ENCODE data around the gene MIPEP. TPM values are rescaled to one million over a fixed set of nuclear protein-coding genes. Genes with fewer than 3 reads are reported as not detected.

MIPEP gene
- total and polyA plus RNA-seq, 2 donors (not counting 1 experiment from before 2014, with no cell fraction given) = 90.0 to 92.5 TPM

DNA sequence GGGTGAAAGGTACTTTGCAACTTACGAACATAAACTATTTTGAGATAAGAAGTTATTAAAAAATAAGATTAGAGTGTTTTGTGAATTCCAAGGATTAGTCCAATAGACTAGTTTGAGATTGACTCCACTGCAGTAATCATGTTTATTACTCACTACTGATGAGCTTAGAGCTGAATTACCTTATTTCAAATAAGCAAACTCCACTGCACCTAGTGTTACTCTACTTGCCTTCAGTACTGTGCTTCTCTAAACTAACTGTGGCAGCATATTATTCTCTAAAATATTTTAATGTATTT, 111.7 kb downstream of the MIPEP start:
- H3K4me2 ChIP-seq (ENCODE audit: extremely low read depth, insufficient read depth, low read length) = no peak overlapping the region
- H3K4me1 ChIP-seq (ENCODE audit: control insufficient read depth, extremely low read depth, insufficient read depth, low read length) = peaks cover 10% of the 10 kb centered on the region
- no peaks in the 10 kb centered on the region for H3K27me3 ChIP-seq (ENCODE audit: control insufficient read depth, insufficient read depth, low read length)
- H3K27ac ChIP-seq (ENCODE audit: insufficient read depth, low read length) = no peak overlapping the region
- no peak overlapping the region for H3K4me3 ChIP-seq (replicated peaks in 1 of 4; ENCODE audit: control extremely low read depth in 1 of 4, insufficient read depth in 1 of 4, low read depth in 3 of 4, low read length in 4 of 4)
- no peaks in the 10 kb centered on the region for H4K20me1 ChIP-seq (ENCODE audit: control insufficient read depth, extremely low read depth, insufficient read depth, low read length)
- H3K9ac ChIP-seq (ENCODE audit: insufficient read depth, low read length) = no peak overlapping the region
- H2AFZ ChIP-seq (ENCODE audit: low read length) = no peak overlapping the region
- no peaks in the 10 kb centered on the region for H3K36me3 ChIP-seq (ENCODE audit: control insufficient read depth, insufficient read depth, low read length)
- no peak for DNase-seq (ENCODE audit: low read depth in 2 of 2)
- H3K79me2 ChIP-seq (ENCODE audit: control insufficient read depth, insufficient read depth, low read length) = no peaks in the 10 kb centered on the region
- no peaks in the 10 kb centered on the region for H3K9me3 ChIP-seq (ENCODE audit: control insufficient read depth, insufficient read depth, low read depth, low read length)
- TF ChIP-seq, protein P1, sequence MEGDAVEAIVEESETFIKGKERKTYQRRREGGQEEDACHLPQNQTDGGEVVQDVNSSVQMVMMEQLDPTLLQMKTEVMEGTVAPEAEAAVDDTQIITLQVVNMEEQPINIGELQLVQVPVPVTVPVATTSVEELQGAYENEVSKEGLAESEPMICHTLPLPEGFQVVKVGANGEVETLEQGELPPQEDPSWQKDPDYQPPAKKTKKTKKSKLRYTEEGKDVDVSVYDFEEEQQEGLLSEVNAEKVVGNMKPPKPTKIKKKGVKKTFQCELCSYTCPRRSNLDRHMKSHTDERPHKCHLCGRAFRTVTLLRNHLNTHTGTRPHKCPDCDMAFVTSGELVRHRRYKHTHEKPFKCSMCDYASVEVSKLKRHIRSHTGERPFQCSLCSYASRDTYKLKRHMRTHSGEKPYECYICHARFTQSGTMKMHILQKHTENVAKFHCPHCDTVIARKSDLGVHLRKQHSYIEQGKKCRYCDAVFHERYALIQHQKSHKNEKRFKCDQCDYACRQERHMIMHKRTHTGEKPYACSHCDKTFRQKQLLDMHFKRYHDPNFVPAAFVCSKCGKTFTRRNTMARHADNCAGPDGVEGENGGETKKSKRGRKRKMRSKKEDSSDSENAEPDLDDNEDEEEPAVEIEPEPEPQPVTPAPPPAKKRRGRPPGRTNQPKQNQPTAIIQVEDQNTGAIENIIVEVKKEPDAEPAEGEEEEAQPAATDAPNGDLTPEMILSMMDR (conservative IDR thresholded peaks at IDR 0.05 in 1 of 2, IDR thresholded peaks at IDR 0.05 in 1 of 2; ENCODE audit: low read depth in 1 of 2, low read length in 2 of 2) = no peak
- TF ChIP-seq EZH2 (IDR thresholded peaks at IDR 0.05; ENCODE audit: low read length, missing control alignments) = no peak

DNA sequence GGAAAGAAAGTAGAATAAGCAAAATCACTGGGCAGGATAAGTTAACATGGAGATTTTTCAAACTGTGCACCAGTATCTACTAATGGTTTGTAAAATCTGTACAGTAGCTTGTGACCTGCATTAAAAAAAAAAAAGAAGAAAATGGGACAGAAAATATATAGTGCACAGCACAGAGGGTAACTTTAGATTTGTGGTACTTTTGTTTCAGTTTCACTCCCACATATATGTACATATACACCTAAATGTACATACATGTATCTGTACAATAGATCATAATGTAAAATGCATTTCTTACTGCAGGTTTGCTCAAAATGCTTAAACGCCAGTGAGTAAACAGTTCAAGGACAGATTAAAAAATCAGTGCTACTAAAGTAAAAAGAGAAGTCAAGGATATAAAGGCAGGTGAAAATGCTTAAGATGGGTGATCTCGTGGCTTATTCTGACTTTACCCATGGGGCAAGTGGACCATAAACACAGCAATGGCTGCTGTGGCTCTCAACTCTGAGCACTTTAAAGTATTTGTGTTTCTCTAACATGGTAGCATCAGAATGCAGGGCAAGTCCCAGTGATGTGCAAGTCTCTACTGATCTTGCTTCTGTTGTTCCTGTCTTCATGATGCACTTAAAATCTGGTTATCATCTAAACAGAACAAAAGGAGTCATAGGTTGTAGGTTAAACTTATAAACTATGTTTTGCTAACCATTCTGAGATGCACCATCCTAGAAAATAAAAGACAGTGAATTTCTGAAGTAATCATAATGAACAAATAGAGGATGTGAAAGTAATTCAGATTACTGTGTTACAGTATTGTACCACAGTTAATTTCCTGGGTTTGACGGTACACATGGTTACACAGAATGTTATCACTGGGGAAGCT, 112.3 kb downstream of the MIPEP start:
- Histone ChIP-seq H4K20me1 (ENCODE audit: control insufficient read depth, extremely low read depth, insufficient read depth, low read length) (no peaks in the 10 kb centered on the region), H3K4me1 (ENCODE audit: control insufficient read depth, extremely low read depth, insufficient read depth, low read length) (peaks cover 13% of the 10 kb centered on the region), H2AFZ (ENCODE audit: low read length) (no peak overlapping the region), H3K4me2 (ENCODE audit: extremely low read depth, insufficient read depth, low read length) (no peak overlapping the region), H3K4me3 (replicated peaks in 1 of 4; ENCODE audit: control extremely low read depth in 1 of 4, insufficient read depth in 1 of 4, low read depth in 3 of 4, low read length in 4 of 4) (no peak overlapping the region), H3K36me3 (ENCODE audit: control insufficient read depth, insufficient read depth, low read length) (no peaks in the 10 kb centered on the region), H3K27me3 (ENCODE audit: control insufficient read depth, insufficient read depth, low read length) (no peaks in the 10 kb centered on the region), H3K79me2 (ENCODE audit: control insufficient read depth, insufficient read depth, low read length) (no peaks in the 10 kb centered on the region), H3K9me3 (ENCODE audit: control insufficient read depth, insufficient read depth, low read depth, low read length) (no peaks in the 10 kb centered on the region), H3K27ac (ENCODE audit: insufficient read depth, low read length) (no peak overlapping the region), H3K9ac (ENCODE audit: insufficient read depth, low read length) (no peak overlapping the region)
- TF ChIP-seq EZH2 (IDR thresholded peaks at IDR 0.05; ENCODE audit: low read length, missing control alignments) = no peak
- TF ChIP-seq, protein P1 (conservative IDR thresholded peaks at IDR 0.05 in 1 of 2, IDR thresholded peaks at IDR 0.05 in 1 of 2; ENCODE audit: low read depth in 1 of 2, low read length in 2 of 2) = no peak
- DNase-seq (ENCODE audit: low read depth in 2 of 2) = no peak

DNA sequence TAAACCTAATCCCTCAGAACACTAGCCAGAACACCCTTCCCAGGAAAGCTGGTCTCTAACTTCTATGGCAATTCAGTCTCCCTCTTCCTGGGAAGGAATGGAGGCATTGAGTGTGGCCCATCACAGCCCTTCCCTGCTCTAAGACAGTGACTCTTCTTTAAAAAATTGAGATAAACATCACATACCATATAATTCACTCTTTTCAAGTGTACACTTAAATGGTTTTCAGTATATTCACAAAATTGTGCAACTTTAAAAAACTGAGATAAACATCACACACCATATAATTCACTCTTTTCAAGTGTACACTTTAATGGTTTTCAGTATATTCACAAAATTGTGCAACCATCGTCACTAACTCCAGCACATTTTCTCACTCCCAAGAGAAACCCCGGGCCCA, 116.5 kb downstream of the MIPEP start:
- no peak overlapping the region for H3K4me2 ChIP-seq (ENCODE audit: extremely low read depth, insufficient read depth, low read length)
- H3K36me3 ChIP-seq (ENCODE audit: control insufficient read depth, insufficient read depth, low read length) = no peaks in the 10 kb centered on the region
- no peak overlapping the region for H2AFZ ChIP-seq (ENCODE audit: low read length)
- no peaks in the 10 kb centered on the region for H4K20me1 ChIP-seq (ENCODE audit: control insufficient read depth, extremely low read depth, insufficient read depth, low read length)
- H3K27ac ChIP-seq (ENCODE audit: insufficient read depth, low read length) = no peak overlapping the region
- no peak for DNase-seq (ENCODE audit: low read depth in 2 of 2)
- no peak overlapping the region for H3K9ac ChIP-seq (ENCODE audit: insufficient read depth, low read length)
- H3K4me1 ChIP-seq (ENCODE audit: control insufficient read depth, extremely low read depth, insufficient read depth, low read length) = peaks cover 7% of the 10 kb centered on the region
- no peak for TF ChIP-seq EZH2 (IDR thresholded peaks at IDR 0.05; ENCODE audit: low read length, missing control alignments)
- TF ChIP-seq, protein P1 (conservative IDR thresholded peaks at IDR 0.05 in 1 of 2, IDR thresholded peaks at IDR 0.05 in 1 of 2; ENCODE audit: low read depth in 1 of 2, low read length in 2 of 2) = no peak
- H3K4me3 ChIP-seq (replicated peaks in 1 of 4; ENCODE audit: control extremely low read depth in 1 of 4, insufficient read depth in 1 of 4, low read depth in 3 of 4, low read length in 4 of 4) = no peak overlapping the region
- no peaks in the 10 kb centered on the region for H3K27me3 ChIP-seq (ENCODE audit: control insufficient read depth, insufficient read depth, low read length)
- H3K79me2 ChIP-seq (ENCODE audit: control insufficient read depth, insufficient read depth, low read length) = no peaks in the 10 kb centered on the region
- no peaks in the 10 kb centered on the region for H3K9me3 ChIP-seq (ENCODE audit: control insufficient read depth, insufficient read depth, low read depth, low read length)
